HG02571 (cell line): Measurements from ENCODE around the gene CDH4.
"Not testable (repeated sequence)": the region's sequence is repeated elsewhere in the genome, so short reads cannot be mapped to it uniquely, and the experiment has no call there.

Experiments
- ATAC-seq: cut with Tn5 transposase; IDR thresholded peaks from one replicate; pipeline ENCODE4 v1.9.1; 2021; ENCODE audit warnings: mild to moderate bottlenecking, moderate library complexity; ENCODE audit not compliant: unreplicated experiment

Gene CDH4

GRCh38 chr20:61408951-61409740 is 157.1 kb downstream of the CDH4 start:
- no peak for ATAC-seq

- ATAC-seq, result no peak
These were observed 159.7 kb downstream of the CDH4 start for GRCh38 chr20:61411743-61412142.

- ATAC-seq, result no peak
These were observed 161.7 kb downstream of the CDH4 start for GRCh38 chr20:61413752-61414151.

GRCh38 chr20:61414455-61414991 is 162.5 kb downstream of the CDH4 start:
- no peak for ATAC-seq

- ATAC-seq, result no peak
These were observed 164.5 kb downstream of the CDH4 start for GRCh38 chr20:61416546-61416945.

GRCh38 chr20:61417221-61417941 is 165.3 kb downstream of the CDH4 start:
- ATAC-seq, result no peak

GRCh38 chr20:61419010-61419409 is 166.9 kb downstream of the CDH4 start:
- ATAC-seq, result no peak

GRCh38 chr20:61419501-61419900 is 167.4 kb downstream of the CDH4 start:
- ATAC-seq, result no peak

- no peak for ATAC-seq
These were observed 168.0 kb downstream of the CDH4 start for GRCh38 chr20:61420056-61420455.

- ATAC-seq, result no peak
These were observed 168.7 kb downstream of the CDH4 start for GRCh38 chr20:61420781-61421180.

GRCh38 chr20:61422636-61423425 is 170.8 kb downstream of the CDH4 start:
- no peak for ATAC-seq

- no peak for ATAC-seq
These were observed 172.1 kb downstream of the CDH4 start for GRCh38 chr20:61424011-61424627.

- no peak for ATAC-seq
These were observed 172.8 kb downstream of the CDH4 start for GRCh38 chr20:61424628-61425420.

GRCh38 chr20:61425541-61425991 is 173.5 kb downstream of the CDH4 start:
- not testable (repeated sequence) for ATAC-seq

GRCh38 chr20:61426352-61426751 is 174.3 kb downstream of the CDH4 start:
- ATAC-seq, result no peak

GRCh38 chr20:61429458-61430227 is 177.6 kb downstream of the CDH4 start:
- ATAC-seq, result no peak

- no peak for ATAC-seq
These were observed 178.2 kb downstream of the CDH4 start for GRCh38 chr20:61430228-61430624.

GRCh38 chr20:61433176-61433575 is 181.1 kb downstream of the CDH4 start:
- ATAC-seq, result no peak

GRCh38 chr20:61433816-61434215 is 181.8 kb downstream of the CDH4 start:
- ATAC-seq, result no peak
